LHCN-M2 (cell line): ENCODE results near the gene ZC3H12C. TPM values are rescaled to one million over a fixed set of nuclear protein-coding genes. Genes with fewer than 3 reads are reported as not detected.
"Not testable (repeated sequence)": the region's sequence is repeated elsewhere in the genome, so short reads cannot be mapped to it uniquely, and the experiment has no call there.

Experiments
- DNase-seq: peaks from one replicate; pipeline ENCODE4 v3.0.0-alpha.2; 2012; ENCODE audit warnings: low read depth
- total RNA-seq: library from RNA; depleted of rRNA; stranded (reverse); fragments of >200 nt; gene quantifications from 2 replicates; pipeline ENCODE4 v1.2.3, GENCODE V29; 2014; rRNA removed

The ZC3H12C gene
- total RNA-seq, 1 experiment from 2014 or later, result 13.4 TPM

GRCh38 chr11:110209313-110209694 is 116.1 kb downstream of the ZC3H12C start:
- DNase-seq, result not testable (repeated sequence)

GRCh38 chr11:110217223-110217877 is 124.2 kb downstream of the ZC3H12C start:
- no peak for DNase-seq

- no peak for DNase-seq
These were observed 124.7 kb downstream of the ZC3H12C start for GRCh38 chr11:110217936-110218335.

- DNase-seq, result peak; percentile 40
These were observed 126.0 kb downstream of the ZC3H12C start for GRCh38 chr11:110219006-110219785.

Other genes starting within 250 kb of the ZC3H12C start
- gene RDX, start 203.2 kb downstream of the ZC3H12C start, total RNA-seq, result 107 and 109 TPM in 2 replicates